Measurements from ENCODE around the gene RC3H1.

Gene RC3H1

GRCh38 chr1:173915596-173915995 is 106.6 kb downstream of the RC3H1 start:
- Histone ChIP-seq H3K4me1 (ENCODE audit: insufficient read depth, low read length) (no peaks in the 10 kb centered on the region), H3K36me3 (ENCODE audit: insufficient read depth, low read length) (no peaks in the 10 kb centered on the region), H3K9ac (ENCODE audit: low read depth, low read length) (no peak overlapping the region), H3K27ac (ENCODE audit: low read depth, low read length) (no peak overlapping the region), H3K27me3 (ENCODE audit: insufficient read depth, low read length) (no peaks in the 10 kb centered on the region), H3K4me3 (ENCODE audit: low read length) (no peak overlapping the region), H3K9me3 (ENCODE audit: insufficient read depth, low read depth, low read length) (no peaks in the 10 kb centered on the region)
- WGBS, result 97% methylated on average over 2 of the region's 2 CpGs

GRCh38 chr1:173914366-173914871 is 107.7 kb downstream of the RC3H1 start:
- no peaks in the 10 kb centered on the region for H3K9me3 ChIP-seq (ENCODE audit: insufficient read depth, low read depth, low read length)
- WGBS, result 85% methylated on average over 13 of the region's 13 CpGs
- H3K27ac ChIP-seq (ENCODE audit: low read depth, low read length), result no peak overlapping the region
- no peaks in the 10 kb centered on the region for H3K36me3 ChIP-seq (ENCODE audit: insufficient read depth, low read length)
- no peak overlapping the region for H3K4me3 ChIP-seq (ENCODE audit: low read length)
- no peaks in the 10 kb centered on the region for H3K27me3 ChIP-seq (ENCODE audit: insufficient read depth, low read length)
- H3K4me1 ChIP-seq (ENCODE audit: insufficient read depth, low read length), result no peaks in the 10 kb centered on the region
- no peak overlapping the region for H3K9ac ChIP-seq (ENCODE audit: low read depth, low read length)

GRCh38 chr1:173913111-173913510 is 109.0 kb downstream of the RC3H1 start:
- Histone ChIP-seq H3K4me1 (ENCODE audit: insufficient read depth, low read length) (no peaks in the 10 kb centered on the region), H3K27me3 (ENCODE audit: insufficient read depth, low read length) (no peaks in the 10 kb centered on the region), H3K4me3 (ENCODE audit: low read length) (no peak overlapping the region), H3K36me3 (ENCODE audit: insufficient read depth, low read length) (no peaks in the 10 kb centered on the region), H3K9ac (ENCODE audit: low read depth, low read length) (no peak overlapping the region), H3K9me3 (ENCODE audit: insufficient read depth, low read depth, low read length) (no peaks in the 10 kb centered on the region), H3K27ac (ENCODE audit: low read depth, low read length) (no peak overlapping the region)
- WGBS, result 88% methylated on average over 3 of the region's 3 CpGs

- Histone ChIP-seq H3K4me3 (ENCODE audit: low read length) (no peak overlapping the region), H3K9ac (ENCODE audit: low read depth, low read length) (no peak overlapping the region)
- WGBS, result 92% methylated on average over 6 of the region's 6 CpGs
These were observed 118.2 kb downstream of the RC3H1 start for GRCh38 chr1:173903827-173904531.

GRCh38 chr1:173900992-173901391 is 121.2 kb downstream of the RC3H1 start:
- 37% methylated on average over 2 of the region's 3 CpGs for WGBS
- no peak overlapping the region for H3K27ac ChIP-seq (ENCODE audit: low read depth, low read length)

More at GRCh38 chr1:173903827-173904531, 118.2 kb downstream of the RC3H1 start:
- Histone ChIP-seq H3K27me3 (ENCODE audit: insufficient read depth, low read length) (no peaks in the 10 kb centered on the region), H3K9me3 (ENCODE audit: insufficient read depth, low read depth, low read length) (no peaks in the 10 kb centered on the region), H3K4me1 (ENCODE audit: insufficient read depth, low read length) (peaks cover 27% of the 10 kb centered on the region), H3K36me3 (ENCODE audit: insufficient read depth, low read length) (no peaks in the 10 kb centered on the region), H3K27ac (ENCODE audit: low read depth, low read length) (no peak overlapping the region)

GRCh38 chr1:173900427-173900826 is 121.7 kb downstream of the RC3H1 start:
- Histone ChIP-seq H3K4me3 (ENCODE audit: low read length) (no peak overlapping the region), H3K27me3 (ENCODE audit: insufficient read depth, low read length) (no peaks in the 10 kb centered on the region), H3K4me1 (ENCODE audit: insufficient read depth, low read length) (peaks cover 27% of the 10 kb centered on the region), H3K27ac (ENCODE audit: low read depth, low read length) (no peak overlapping the region), H3K36me3 (ENCODE audit: insufficient read depth, low read length) (no peaks in the 10 kb centered on the region), H3K9me3 (ENCODE audit: insufficient read depth, low read depth, low read length) (no peaks in the 10 kb centered on the region), H3K9ac (ENCODE audit: low read depth, low read length) (no peak overlapping the region)
- 94% methylated on average over 2 of the region's 2 CpGs for WGBS

More at GRCh38 chr1:173900992-173901391, 121.2 kb downstream of the RC3H1 start:
- peaks cover 27% of the 10 kb centered on the region for H3K4me1 ChIP-seq (ENCODE audit: insufficient read depth, low read length)
- no peaks in the 10 kb centered on the region for H3K27me3 ChIP-seq (ENCODE audit: insufficient read depth, low read length)
- no peak overlapping the region for H3K9ac ChIP-seq (ENCODE audit: low read depth, low read length)
- H3K4me3 ChIP-seq (ENCODE audit: low read length), result no peak overlapping the region
- H3K9me3 ChIP-seq (ENCODE audit: insufficient read depth, low read depth, low read length), result no peaks in the 10 kb centered on the region
- no peaks in the 10 kb centered on the region for H3K36me3 ChIP-seq (ENCODE audit: insufficient read depth, low read length)

- WGBS, result 96% methylated on average over 3 of the region's 3 CpGs
- H3K4me3 ChIP-seq (ENCODE audit: low read length), result no peak overlapping the region
These were observed 128.0 kb downstream of the RC3H1 start for GRCh38 chr1:173894189-173894588.

GRCh38 chr1:173893611-173894010 is 128.5 kb downstream of the RC3H1 start:
- Histone ChIP-seq H3K27me3 (ENCODE audit: insufficient read depth, low read length) (no peaks in the 10 kb centered on the region), H3K9ac (ENCODE audit: low read depth, low read length) (no peak overlapping the region), H3K4me1 (ENCODE audit: insufficient read depth, low read length) (peaks cover 9% of the 10 kb centered on the region), H3K9me3 (ENCODE audit: insufficient read depth, low read depth, low read length) (no peaks in the 10 kb centered on the region), H3K4me3 (ENCODE audit: low read length) (no peak overlapping the region), H3K36me3 (ENCODE audit: insufficient read depth, low read length) (no peaks in the 10 kb centered on the region), H3K27ac (ENCODE audit: low read depth, low read length) (no peak overlapping the region)
- WGBS, result no CpG with 5 or more reads among the region's 1 CpG

More at GRCh38 chr1:173894189-173894588, 128.0 kb downstream of the RC3H1 start:
- peaks cover 4% of the 10 kb centered on the region for H3K4me1 ChIP-seq (ENCODE audit: insufficient read depth, low read length)
- H3K27ac ChIP-seq (ENCODE audit: low read depth, low read length), result no peak overlapping the region
- no peaks in the 10 kb centered on the region for H3K9me3 ChIP-seq (ENCODE audit: insufficient read depth, low read depth, low read length)
- no peaks in the 10 kb centered on the region for H3K27me3 ChIP-seq (ENCODE audit: insufficient read depth, low read length)
- H3K9ac ChIP-seq (ENCODE audit: low read depth, low read length), result no peak overlapping the region
- H3K36me3 ChIP-seq (ENCODE audit: insufficient read depth, low read length), result no peaks in the 10 kb centered on the region

- peaks cover 25% of the 10 kb centered on the region for H3K36me3 ChIP-seq (ENCODE audit: insufficient read depth, low read length)
- no peak overlapping the region for H3K9ac ChIP-seq (ENCODE audit: low read depth, low read length)
- H3K9me3 ChIP-seq (ENCODE audit: insufficient read depth, low read depth, low read length), result no peaks in the 10 kb centered on the region
- H3K4me3 ChIP-seq (ENCODE audit: low read length), result no peak overlapping the region
- no peak overlapping the region for H3K27ac ChIP-seq (ENCODE audit: low read depth, low read length)
- no peaks in the 10 kb centered on the region for H3K27me3 ChIP-seq (ENCODE audit: insufficient read depth, low read length)
- WGBS, result 96% methylated on average over 2 of the region's 2 CpGs
- peaks cover 27% of the 10 kb centered on the region for H3K4me1 ChIP-seq (ENCODE audit: insufficient read depth, low read length)
These were observed 132.3 kb downstream of the RC3H1 start for GRCh38 chr1:173889885-173890284.

- Histone ChIP-seq H3K27me3 (ENCODE audit: insufficient read depth, low read length) (no peaks in the 10 kb centered on the region), H3K4me3 (ENCODE audit: low read length) (no peak overlapping the region), H3K4me1 (ENCODE audit: insufficient read depth, low read length) (peaks cover 27% of the 10 kb centered on the region), H3K9ac (ENCODE audit: low read depth, low read length) (no peak overlapping the region), H3K9me3 (ENCODE audit: insufficient read depth, low read depth, low read length) (no peaks in the 10 kb centered on the region), H3K36me3 (ENCODE audit: insufficient read depth, low read length) (peaks cover 25% of the 10 kb centered on the region), H3K27ac (ENCODE audit: low read depth, low read length) (peak overlapping the region; percentile 53; the same call in 1 of the 2 replicates)
These were observed 133.4 kb downstream of the RC3H1 start for GRCh38 chr1:173888749-173889148.

GRCh38 chr1:173887627-173888026 is 134.5 kb downstream of the RC3H1 start:
- Histone ChIP-seq H3K27ac (ENCODE audit: low read depth, low read length) (no peak overlapping the region), H3K9ac (ENCODE audit: low read depth, low read length) (no peak overlapping the region), H3K4me3 (ENCODE audit: low read length) (no peak overlapping the region), H3K4me1 (ENCODE audit: insufficient read depth, low read length) (peaks cover 27% of the 10 kb centered on the region), H3K36me3 (ENCODE audit: insufficient read depth, low read length) (peaks cover 25% of the 10 kb centered on the region), H3K27me3 (ENCODE audit: insufficient read depth, low read length) (no peaks in the 10 kb centered on the region), H3K9me3 (ENCODE audit: insufficient read depth, low read depth, low read length) (no peaks in the 10 kb centered on the region)
- WGBS, result 93% methylated on average over 2 of the region's 2 CpGs
